ENCODE measurements around the gene INO80C.
"Not testable (repeated sequence)": the region's sequence is repeated elsewhere in the genome, so short reads cannot be mapped to it uniquely, and the experiment has no call there.

Gene INO80C

DNA sequence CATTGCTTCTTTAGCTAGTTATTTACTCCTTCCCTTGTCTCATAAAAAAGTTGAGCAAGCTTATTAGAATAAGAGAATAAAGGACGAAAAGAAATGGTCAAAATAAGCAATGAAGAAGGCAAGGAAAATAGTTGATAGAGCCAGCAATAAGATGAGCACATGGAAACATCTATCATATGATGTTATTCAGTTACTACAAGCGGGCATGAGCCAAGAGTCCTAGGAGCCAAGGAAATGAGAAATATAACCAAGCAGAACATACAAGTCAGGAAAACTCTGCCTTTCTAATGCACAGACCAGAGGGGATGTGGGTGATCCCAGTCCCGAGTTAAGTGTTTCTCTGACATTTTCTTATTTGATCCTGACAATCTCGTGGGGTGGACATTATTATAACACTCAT is 33.9 kb downstream of the INO80C start:
- FAIRE-seq, result no peak

DNA sequence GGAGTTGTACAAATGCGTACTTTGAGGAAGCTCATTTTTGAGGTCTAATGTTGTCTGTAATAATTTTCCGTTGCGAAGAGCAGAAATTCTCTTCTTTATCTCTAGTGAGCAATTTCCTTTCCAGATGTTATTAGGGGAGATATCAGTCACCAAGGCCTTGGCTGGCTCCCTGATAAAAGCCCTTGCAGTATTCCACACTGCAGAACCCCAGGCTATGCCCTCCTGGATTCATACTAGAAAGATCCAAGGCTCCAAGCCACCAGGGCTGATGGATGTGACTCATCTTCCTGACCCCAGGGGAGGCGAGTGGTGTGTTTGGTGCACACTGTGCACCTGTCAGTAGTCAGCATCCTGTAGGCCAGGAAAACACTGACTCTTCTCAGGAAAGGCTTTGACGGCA is 34.7 kb downstream of the INO80C start:
- FAIRE-seq (no peak), DNase-seq (ENCODE audit: insufficient read length, low spot score) (no peak)

More for the DNA sequence above, 33.9 kb downstream of the INO80C start:
- no peak for DNase-seq (ENCODE audit: insufficient read length, low spot score)

DNA sequence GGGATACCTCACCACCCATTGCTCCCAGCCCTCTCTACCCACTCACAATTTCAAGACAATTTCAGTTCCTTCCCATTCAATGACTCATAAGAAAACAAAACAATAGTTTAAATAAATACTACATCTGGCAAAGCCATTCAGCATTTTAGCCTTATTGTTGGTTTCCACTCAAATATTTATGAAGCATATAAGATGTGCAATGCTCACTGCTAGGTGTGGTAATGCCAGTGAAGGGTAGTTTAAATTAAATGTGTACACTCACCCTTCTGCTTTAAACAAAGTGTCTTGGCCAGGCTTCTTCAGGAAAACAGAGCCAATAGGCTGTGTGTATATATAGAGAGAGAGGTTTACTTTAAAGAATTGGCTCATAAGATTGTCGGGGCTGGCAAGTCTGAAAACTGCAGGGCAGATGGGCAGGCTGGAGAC is 37.0 kb downstream of the INO80C start:
- FAIRE-seq, result no peak
- DNase-seq (ENCODE audit: insufficient read length, low spot score), result no peak

DNA sequence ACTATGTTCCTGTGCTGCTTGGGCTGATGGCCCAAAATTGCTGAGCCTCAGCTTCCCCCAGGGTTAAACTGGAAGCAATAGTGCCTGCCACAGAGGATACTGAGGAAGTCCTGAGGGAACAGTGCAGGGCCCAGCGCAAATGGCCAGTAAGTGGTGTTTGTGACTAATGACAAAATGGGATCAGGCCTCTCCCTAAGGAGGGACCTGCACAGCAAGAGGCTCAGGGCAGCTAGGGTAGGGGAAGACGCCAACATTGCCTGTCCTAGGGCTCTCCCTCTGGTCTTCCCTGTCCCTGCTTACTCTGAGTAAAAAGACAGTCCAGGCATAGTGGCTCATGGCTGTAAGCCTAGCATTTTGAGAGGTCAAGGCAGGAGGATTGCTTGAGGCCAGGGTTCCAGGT is 37.8 kb downstream of the INO80C start:
- FAIRE-seq, result no peak
- DNase-seq (ENCODE audit: insufficient read length, low spot score), result no peak

DNA sequence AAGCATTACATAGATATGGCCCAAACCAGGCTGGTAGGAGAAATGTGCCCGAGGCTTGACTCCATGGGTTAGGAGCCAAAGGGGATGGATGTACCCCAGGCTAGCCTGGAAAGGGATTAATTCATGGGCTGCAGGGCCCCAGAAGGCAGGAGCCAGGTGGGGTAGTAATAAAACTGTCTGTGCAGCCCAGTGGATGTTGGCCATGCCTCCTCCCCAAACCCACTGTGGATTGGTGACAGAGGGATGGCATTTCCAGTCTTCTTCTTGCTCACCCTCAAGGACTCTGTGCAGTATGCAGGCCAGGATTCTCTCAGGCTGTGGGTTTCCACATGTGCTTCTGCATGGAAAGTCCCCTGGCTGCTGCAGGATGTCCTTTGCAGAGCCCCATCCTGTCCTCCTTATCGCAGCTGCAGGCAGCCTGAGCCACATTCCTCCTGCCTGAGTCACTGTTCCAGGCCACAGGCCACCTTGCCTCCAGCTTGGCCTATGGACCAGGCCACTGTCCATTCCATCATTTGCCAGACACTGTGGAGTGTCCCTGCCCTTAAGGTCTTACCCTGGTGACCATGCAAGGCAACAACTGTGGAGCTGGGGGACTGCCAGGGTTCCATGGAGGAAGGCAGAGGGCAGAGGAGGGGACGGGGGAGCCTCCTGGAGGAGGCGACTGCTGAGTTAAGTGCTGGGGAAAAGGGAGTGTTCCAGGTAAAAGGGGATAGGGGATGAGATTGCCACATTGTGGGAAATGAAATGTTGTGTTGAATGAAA is 38.9 kb downstream of the INO80C start:
- DNase-seq (ENCODE audit: insufficient read length, low spot score), result no peak
- FAIRE-seq, result no peak

DNA sequence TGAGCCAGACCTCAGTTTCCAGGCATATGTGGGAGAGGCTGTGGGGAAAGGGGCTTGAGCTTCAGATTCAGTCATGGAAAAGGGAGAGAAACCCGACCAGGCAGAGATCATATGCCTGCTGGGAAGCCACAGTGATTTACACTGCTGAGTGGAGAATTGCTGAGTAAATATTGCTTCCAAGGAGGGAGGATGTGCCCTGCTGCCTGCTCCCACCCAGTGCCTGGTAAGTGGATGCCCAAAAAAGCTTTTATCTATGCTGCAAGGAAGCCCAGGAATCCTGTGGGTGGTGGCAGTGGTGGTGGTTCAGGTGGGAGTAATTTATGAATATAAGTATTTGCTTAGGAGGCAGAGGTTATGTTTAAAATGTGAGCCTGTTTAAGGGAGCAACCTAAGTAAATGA is 39.5 kb downstream of the INO80C start:
- DNase-seq (ENCODE audit: insufficient read length, low spot score), result no peak
- FAIRE-seq, result no peak

DNA sequence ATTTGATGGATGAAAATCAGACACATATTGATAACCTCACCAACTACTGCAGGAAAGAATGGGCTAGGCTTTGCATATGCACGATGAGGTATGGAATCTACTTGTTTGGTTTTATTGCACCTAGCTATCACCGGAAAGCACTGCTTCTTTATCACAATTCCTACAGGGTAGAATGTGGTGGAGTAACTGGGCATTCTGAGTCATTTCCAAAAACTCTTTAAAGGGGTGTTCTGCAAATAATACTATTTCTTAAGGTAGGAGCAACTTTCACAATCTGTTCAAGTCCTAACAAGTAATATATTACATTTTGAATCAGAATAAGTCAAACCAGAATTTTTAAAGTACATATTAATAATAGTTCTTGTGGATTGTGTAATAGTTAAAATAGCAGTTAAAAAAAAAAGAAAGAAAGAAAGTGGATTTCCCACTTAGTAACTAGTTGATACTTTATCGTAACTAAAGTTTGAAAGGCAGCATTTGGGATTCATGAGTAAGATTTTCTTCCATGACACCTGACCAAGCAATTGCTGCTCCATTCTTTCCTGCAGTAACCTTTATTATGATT is 40.5 kb downstream of the INO80C start:
- no peak for FAIRE-seq
- no peak for DNase-seq (ENCODE audit: insufficient read length, low spot score)

DNA sequence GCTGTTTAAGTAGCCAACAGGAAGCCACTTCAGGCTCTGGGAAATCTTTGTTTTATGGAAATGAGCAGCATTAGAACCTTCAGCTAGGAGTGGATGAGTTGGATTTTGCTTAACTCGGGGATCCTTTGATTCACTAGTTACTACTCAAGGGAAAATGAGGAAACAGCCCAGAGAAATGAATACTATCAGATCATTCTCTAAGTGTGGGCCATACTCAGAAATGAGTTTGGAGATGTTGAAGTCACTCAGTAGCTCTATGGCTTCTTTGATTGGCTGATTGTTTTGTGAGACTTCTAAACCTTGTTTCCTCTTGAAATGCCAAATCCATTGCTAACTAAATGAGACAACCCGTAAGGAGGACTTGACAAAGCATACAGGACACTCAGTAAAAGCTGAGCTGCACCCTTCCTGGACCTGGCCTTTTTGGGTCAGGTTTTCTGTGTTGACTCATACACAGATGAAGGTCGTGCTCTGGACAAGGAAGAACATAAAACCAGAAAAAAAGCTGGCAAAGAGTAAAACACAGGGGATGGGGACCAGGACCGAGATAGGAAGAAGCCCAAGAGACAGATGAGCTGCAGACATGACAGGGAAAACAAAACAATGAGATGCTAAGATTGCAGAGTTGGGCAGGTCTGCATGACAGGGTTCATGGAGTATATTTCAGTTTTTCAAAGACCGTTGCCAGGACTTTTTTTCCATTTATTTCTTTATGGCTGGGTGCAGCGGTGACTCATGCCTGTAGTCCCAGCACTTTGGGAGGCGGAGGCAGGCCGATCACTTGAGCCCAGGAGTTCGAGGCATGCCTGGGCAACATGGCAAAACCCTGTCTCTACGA is 41.6 kb downstream of the INO80C start:
- FAIRE-seq (no peak), DNase-seq (ENCODE audit: insufficient read length, low spot score) (no peak)

DNA sequence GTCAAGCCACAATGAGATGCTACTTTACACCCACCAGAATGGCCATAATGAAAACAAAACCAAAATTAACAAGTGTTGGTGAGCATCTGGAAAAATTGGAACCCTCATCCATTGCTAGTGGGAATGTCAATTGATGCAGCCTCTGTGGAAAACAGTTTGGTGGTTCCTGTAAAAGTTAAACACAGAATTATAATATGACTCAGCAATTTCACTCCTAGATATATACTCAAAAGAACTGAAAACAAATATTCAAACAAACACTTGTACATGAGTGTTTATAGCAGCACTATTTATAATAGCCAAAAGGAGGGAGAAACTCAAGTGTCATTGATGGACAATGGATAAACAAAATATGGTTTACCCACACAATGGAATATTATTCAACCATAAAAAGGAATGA is 43.0 kb downstream of the INO80C start:
- DNase-seq (ENCODE audit: insufficient read length, low spot score) (no peak), FAIRE-seq (no peak)

DNA sequence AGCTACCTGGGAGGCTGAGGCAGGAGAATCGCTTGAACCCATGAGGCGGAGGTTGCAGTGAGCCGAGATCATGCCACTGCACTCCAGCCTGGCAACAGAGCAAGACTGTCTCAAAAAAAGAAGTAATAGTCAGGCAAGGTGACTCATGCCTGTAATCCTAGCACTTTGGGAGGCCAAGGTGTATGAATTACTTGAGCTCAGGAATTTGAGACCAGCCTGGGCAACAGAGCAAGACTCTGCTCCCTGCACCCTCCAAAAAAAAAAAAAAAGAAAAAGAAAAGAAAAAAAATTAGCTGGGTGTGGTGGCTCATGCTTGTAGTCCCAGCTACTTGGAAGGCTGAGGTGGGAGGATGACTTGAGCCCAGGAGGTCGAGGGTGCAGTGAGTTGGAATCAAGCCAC is 44.7 kb downstream of the INO80C start:
- DNase-seq (ENCODE audit: insufficient read length, low spot score); FAIRE-seq: not testable (repeated sequence)

DNA sequence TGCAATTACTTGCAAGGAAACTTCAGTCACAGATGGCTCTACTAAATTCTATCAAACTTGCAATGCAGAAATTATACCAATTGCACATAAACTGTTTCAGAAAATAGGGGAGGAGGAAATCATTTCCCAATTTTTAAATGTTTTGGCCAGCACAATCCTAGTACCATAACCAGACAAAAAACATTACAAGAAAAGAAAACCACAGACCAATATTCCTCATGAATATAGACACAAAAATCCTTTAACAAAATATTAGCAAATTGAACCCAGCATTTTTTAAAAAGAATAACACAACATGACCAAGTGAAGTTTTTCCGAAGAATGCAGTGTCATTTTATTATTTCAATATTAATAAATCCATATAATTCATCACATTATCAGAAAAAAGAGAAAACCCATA is 45.8 kb downstream of the INO80C start:
- FAIRE-seq, result no peak
- no peak for DNase-seq (ENCODE audit: insufficient read length, low spot score)

DNA sequence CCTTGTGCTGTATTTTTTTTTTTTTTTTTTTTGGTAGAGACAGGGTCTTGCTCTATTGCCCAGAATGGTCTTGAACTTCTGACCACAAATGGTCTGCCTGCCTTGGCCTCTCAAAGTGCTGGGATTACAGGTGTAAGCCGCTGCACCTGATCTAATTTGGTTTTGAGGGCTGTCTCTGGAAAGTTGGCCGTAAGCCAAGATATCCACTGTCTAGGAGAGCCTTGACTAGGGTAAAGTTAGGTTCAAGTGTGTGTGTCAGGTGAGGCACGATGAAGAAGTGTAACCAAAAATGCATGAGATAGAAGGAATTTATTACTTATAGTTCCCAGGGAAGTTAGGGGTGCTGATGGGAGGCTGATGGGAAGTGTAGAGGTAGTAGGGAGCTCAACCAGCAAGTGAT is 46.7 kb downstream of the INO80C start:
- no peak for DNase-seq (ENCODE audit: insufficient read length, low spot score)
- FAIRE-seq, result no peak

DNA sequence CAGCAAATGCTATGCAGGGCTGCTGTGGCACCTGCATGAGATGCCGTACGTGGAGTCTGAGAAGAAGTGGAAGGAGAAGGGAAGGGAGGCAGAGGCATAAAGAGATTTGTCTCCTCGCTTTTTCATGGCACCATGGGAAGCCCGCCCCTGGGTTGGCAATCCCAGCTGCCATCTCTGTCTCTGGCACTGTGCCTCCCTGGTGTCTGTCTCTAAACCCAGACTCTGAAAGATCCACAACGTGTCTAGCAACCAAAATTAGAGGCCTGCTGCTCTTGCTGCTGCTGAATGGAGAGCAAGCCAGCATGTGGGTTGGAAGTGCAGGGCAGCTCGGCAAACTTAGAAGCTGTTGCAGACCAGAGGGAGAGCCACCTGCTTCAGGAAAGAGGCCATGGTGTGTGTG is 53.1 kb downstream of the INO80C start:
- DNase-seq (ENCODE audit: insufficient read length, low spot score) (no peak), FAIRE-seq (no peak)

DNA sequence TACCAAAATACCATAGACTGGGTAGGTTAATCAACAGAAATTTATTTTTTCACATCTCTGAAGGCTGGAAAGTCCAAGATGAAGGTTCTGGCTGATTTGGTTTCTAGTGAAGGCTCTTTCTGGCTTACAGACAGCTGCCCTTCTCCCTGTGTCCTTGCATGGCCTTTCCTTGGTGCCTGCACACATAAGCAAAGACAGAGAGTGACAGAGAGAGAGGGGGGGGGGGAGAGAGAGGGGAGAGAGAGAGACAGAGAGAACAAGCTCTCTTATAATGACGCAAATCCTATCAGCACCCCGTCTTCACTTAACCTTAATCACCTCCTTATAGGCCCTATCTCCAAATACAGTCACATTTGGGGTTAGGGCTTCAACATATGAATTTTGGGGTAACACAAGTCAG is 53.9 kb downstream of the INO80C start:
- FAIRE-seq, result no peak
- no peak for DNase-seq (ENCODE audit: insufficient read length, low spot score)

DNA sequence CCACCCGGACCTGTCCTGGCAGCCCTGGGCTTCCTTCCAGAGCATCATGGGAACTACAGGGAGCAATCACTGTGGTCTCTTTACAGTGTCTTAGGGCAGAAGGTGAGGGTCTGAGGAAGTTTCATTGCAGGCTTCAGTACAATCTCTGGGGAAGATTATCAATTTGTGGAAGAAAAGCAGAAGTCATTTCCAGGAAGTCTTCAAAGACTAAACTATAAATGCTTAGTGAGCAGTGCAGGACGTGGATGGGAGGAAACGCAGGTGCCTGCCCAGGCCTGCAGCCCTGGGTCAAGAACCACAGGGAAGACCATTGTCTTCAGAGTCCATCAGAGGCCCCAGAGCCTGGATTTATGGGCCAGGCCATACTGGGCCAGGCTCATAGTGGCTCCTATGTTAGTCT is 54.3 kb downstream of the INO80C start:
- DNase-seq (ENCODE audit: insufficient read length, low spot score) (no peak), FAIRE-seq (no peak)

DNA sequence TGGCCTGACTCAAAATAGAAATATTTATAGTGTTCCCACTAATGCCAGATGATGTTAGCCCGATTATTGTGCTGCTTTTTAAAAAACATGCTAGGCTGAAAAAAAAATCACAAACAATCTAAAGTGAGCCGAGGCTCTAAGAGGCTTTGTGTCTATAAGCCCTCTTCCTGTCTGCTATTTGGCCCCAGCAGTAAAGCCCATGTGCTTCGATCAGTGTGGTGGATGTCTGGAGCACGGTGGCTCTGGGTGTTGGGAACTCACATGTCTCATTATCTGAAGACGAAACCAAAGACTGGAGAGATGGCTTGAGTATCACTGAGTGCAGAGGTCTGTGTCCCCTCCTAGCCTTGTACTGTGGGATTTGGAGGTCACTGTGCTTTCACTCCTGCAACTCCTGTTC is 55.1 kb downstream of the INO80C start:
- DNase-seq (ENCODE audit: insufficient read length, low spot score) (no peak), FAIRE-seq (no peak)

DNA sequence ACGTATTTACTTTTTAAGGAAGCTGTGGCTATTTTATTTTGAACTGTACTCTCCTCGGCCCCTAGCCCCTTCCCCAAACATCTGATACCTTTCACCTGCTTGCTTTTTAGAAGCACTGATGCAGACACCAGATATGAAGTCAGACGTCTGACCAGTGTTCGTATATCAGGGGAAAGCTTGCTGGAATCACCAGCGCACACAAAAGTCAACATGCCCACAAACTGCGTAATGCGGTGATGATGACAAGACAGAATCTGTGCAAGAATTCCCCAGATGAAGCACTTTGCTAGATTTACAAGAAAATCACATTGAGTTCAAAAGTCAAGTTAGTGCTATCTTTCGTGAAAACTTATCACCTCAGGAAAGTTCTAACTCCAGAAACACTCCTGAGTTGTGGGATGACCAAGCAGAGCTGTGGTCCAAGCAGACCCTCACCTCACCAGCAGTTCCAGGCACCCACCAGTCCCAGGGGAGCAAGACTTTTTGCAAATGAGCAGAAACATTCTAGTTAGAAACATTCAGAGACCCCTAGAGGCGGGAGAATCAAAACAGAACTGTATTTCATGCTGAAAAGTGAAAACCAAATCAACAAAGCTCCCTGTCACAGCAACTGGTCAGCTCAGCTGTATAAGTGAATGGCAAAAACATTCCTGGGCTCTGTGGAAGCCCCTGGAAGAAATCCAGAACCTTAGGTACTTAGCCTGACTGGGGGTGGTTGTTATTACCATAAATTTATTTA is 55.7 kb downstream of the INO80C start:
- FAIRE-seq (no peak), DNase-seq (ENCODE audit: insufficient read length, low spot score) (no peak)

DNA sequence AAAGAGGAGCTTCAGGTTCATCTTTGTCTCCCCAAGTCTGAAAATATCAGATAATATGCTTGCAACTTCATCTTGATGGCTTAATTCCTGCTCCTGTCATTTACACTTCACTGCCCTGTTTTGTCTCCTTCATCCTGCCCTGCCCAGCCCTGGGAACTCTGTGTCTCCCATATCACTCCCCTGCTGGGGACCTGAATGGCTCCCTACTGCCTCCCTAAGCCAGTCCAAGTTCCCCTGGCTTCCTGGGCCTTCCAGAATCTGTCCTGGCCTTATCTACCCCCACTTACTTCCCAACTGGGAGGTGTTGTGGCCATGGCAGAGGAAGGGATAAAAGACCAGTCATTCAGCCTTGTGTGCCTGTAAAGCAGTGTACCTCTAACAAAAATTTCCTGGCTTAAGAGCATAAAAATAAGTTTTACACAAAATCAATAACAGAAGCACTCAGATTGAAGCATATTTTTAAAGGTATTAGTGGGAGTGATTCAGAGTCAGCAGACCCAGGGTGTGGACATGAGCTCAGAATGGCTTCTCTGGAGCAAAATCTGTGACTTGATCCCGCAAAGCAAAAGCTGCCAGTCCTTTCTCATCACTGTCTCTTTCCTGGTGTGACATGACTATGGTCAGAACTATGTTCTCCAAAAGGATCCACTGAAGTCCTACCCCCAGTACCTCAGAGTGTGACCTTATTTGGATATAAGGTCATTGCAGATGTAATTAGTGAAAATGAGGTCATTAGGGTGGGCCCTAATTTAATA is 59.1 kb downstream of the INO80C start:
- DNase-seq (ENCODE audit: insufficient read length, low spot score) (no peak), FAIRE-seq (no peak)

DNA sequence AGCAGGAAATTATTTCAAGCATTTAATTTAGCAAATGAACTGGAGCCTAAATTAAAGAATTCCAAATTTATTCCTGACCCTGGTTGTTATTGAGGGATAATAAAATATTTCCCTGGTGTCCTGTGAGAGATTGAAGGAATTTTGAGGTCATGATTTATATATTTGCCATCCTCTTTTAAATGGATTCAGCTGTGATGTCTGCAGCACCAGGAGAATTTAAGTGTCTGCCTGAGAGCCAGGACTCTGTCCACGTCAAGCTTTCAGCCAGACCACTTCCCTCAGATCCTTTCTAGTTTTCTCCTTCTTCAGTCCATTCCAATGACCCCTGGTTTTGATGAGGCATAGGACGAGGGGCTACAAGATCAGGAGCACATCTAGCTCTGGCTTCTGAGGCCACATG is 59.9 kb downstream of the INO80C start:
- no peak for FAIRE-seq
- DNase-seq (ENCODE audit: insufficient read length, low spot score), result no peak

DNA sequence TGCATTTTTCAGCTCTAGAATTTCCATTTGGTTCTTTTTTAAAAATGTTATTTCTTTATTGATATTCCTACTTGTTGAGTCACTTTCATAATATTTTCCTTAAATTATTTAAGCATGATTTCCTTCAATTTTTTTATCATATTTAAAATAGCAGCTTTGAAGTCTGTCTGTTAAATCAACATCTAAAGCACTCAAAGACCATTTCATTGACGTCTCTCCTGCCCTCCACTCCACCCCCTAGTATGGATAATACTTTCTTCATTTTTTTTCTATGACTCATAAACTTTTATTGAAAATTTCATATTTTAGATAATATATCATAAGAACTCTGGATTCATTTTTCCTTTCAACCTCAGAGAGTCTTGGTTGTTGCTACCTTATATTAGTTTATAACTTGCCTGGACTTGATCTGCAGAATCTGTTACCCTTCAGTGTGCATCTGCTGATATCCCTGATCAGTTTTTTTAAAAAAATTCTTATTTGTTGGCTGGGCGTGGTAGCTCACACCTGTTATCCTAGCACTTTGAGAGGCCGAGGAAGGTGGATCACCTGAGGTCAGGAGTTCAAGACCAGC is 61.6 kb downstream of the INO80C start:
- FAIRE-seq (no peak), DNase-seq (ENCODE audit: insufficient read length, low spot score) (no peak)
